Measurements from ENCODE around the gene HID1.
"Not testable (repeated sequence)": the region's sequence is repeated elsewhere in the genome, so short reads cannot be mapped to it uniquely, and the experiment has no call there.

Gene HID1

DNA sequence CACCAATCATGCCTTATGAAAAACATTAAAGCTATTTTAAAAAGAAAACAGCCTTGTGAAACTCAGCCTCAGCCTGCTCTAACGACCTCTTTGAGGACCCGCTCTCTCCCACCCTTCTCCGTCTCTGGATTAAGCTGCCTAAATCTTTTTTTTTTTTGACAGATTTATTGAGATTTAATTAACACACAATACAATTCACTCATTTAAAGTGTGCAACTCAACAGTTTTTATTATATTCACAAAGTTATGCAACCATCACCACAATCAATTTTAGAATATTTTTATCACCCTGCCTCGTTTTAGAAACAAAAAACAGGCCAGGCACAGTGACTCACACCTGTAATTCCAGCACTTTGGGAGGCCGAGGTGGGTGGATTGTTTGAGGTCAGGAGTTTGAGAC lies 23.3 kb upstream of the HID1 start:
- H3K4me3 ChIP-seq (ENCODE audit: low read length), result no peak overlapping the region
- H3K9ac ChIP-seq (ENCODE audit: low read depth, low read length), result no peak overlapping the region
- H3K36me3 ChIP-seq (ENCODE audit: insufficient read depth, low read length), result peaks cover 7% of the 10 kb centered on the region
- no peak overlapping the region for H3K27ac ChIP-seq (ENCODE audit: low read depth, low read length)
- no peaks in the 10 kb centered on the region for H3K27me3 ChIP-seq (ENCODE audit: insufficient read depth, low read length)
- 96% methylated on average over 4 of the region's 5 CpGs for WGBS
- H3K9me3 ChIP-seq (ENCODE audit: insufficient read depth, low read depth, low read length), result no peaks in the 10 kb centered on the region
- no peaks in the 10 kb centered on the region for H3K4me1 ChIP-seq (ENCODE audit: insufficient read depth, low read length)

- H3K4me3 ChIP-seq (ENCODE audit: low read length), result no peak overlapping the region
- H3K9ac ChIP-seq (ENCODE audit: low read depth, low read length), result no peak overlapping the region
- no peaks in the 10 kb centered on the region for H3K9me3 ChIP-seq (ENCODE audit: insufficient read depth, low read depth, low read length)
- peaks cover 3% of the 10 kb centered on the region for H3K36me3 ChIP-seq (ENCODE audit: insufficient read depth, low read length)
- no peaks in the 10 kb centered on the region for H3K27me3 ChIP-seq (ENCODE audit: insufficient read depth, low read length)
- WGBS, result 92% methylated on average over 7 of the region's 7 CpGs
- H3K27ac ChIP-seq (ENCODE audit: low read depth, low read length), result no peak overlapping the region
- H3K4me1 ChIP-seq (ENCODE audit: insufficient read depth, low read length), result no peaks in the 10 kb centered on the region
Measured at GRCh38 chr17:74994440-74994839, 21.9 kb upstream of the HID1 start.

DNA sequence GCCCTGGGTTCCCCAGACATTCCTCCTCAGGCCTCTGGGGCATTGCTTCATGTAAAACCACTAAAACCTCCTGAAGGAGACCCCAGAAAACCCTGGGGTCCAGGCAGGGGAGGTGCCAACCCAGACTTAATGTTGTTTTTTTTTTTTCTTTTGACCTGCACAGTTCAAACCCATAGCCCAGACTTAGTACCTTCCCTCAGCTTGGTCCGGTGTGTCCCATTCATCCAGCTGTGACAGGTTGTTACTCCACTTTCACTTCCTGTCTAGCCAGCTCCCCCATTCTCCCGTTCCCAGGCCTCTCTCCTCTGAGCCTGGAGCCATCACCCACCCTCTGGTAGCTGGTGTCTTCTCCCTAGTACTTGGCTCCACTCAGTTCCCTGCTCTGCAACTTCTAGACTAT lies 19.7 kb upstream of the HID1 start:
- no peak overlapping the region; the same call in 1 of the 2 replicates for H3K9ac ChIP-seq (ENCODE audit: low read depth, low read length)
- peaks cover 5% of the 10 kb centered on the region; the same call in 1 of the 2 replicates for H3K4me1 ChIP-seq (ENCODE audit: insufficient read depth, low read length)
- 84% methylated on average over 2 of the region's 2 CpGs for WGBS
- no peak overlapping the region for H3K4me3 ChIP-seq (ENCODE audit: low read length)
- H3K27ac ChIP-seq (ENCODE audit: low read depth, low read length), result no peak overlapping the region
- H3K9me3 ChIP-seq (ENCODE audit: insufficient read depth, low read depth, low read length), result no peaks in the 10 kb centered on the region
- no peaks in the 10 kb centered on the region for H3K27me3 ChIP-seq (ENCODE audit: insufficient read depth, low read length)
- H3K36me3 ChIP-seq (ENCODE audit: insufficient read depth, low read length), result no peaks in the 10 kb centered on the region

- WGBS, result 94% methylated on average over 10 of the region's 10 CpGs
- no peaks in the 10 kb centered on the region for H3K9me3 ChIP-seq (ENCODE audit: insufficient read depth, low read depth, low read length)
- H3K36me3 ChIP-seq (ENCODE audit: insufficient read depth, low read length), result no peaks in the 10 kb centered on the region
- H3K27me3 ChIP-seq (ENCODE audit: insufficient read depth, low read length), result no peaks in the 10 kb centered on the region
- H3K9ac ChIP-seq (ENCODE audit: low read depth, low read length), result no peak overlapping the region
- H3K4me3 ChIP-seq (ENCODE audit: low read length), result no peak overlapping the region
- peaks cover 9% of the 10 kb centered on the region; the same call in 1 of the 2 replicates for H3K4me1 ChIP-seq (ENCODE audit: insufficient read depth, low read length)
- H3K27ac ChIP-seq (ENCODE audit: low read depth, low read length), result no peak overlapping the region
Measured at GRCh38 chr17:74990581-74991105, 18.1 kb upstream of the HID1 start.

GRCh38 chr17:74987909-74988711 lies 15.6 kb upstream of the HID1 start:
- WGBS, result under 1% methylated on average over 76 of the region's 76 CpGs
- Histone ChIP-seq H3K9ac (ENCODE audit: low read depth, low read length) (peak overlapping the region; percentile 77), H3K27ac (ENCODE audit: low read depth, low read length) (peak overlapping the region; percentile 55; the same call in 1 of the 2 replicates), H3K4me3 (ENCODE audit: low read length) (peak overlapping the region; percentile 69), H3K27me3 (ENCODE audit: insufficient read depth, low read length) (no peaks in the 10 kb centered on the region), H3K9me3 (ENCODE audit: insufficient read depth, low read depth, low read length) (no peaks in the 10 kb centered on the region), H3K36me3 (ENCODE audit: insufficient read depth, low read length) (no peaks in the 10 kb centered on the region), H3K4me1 (ENCODE audit: insufficient read depth, low read length) (peaks cover 12% of the 10 kb centered on the region; the same call in 1 of the 2 replicates)

DNA sequence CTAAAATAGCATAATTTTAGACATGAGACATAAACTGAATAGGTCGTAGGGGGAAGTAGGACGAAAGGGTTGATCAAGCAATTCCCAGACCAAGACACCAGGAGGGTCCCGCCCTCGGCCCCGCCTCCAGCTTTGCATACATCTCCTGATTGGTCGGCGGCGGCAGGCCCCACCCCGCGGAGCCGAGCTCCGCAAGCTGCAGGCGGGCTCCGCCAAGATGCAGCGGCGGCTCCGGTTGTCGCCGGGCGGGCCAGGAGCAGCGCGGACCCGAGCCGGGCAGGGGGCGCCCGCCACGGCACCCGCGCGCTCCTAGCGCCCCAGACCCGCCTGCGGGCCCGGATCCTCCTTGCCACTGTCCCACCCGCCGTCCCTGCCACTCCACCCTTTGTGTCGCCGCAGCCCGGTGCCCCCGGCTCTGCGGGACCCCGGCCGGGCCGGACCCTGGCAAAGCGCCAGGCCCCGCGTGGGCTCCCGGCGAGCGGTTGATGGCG lies 14.9 kb upstream of the HID1 start, which contains the start of gene CDR2L:
Gene CDR2L, plus strand, starts transcription at position 215 of the 491 bp plus-strand sequence. CDS start 412 bp downstream, outside the sequence.
- peak within 1 kb of the TSS; percentile 55; the same call in 1 of the 2 replicates for H3K27ac ChIP-seq (ENCODE audit: low read depth, low read length)
- peak within 1 kb of the TSS; percentile 77 for H3K9ac ChIP-seq (ENCODE audit: low read depth, low read length)
- WGBS, result under 1% methylated on average over 51 of the region's 51 CpGs
- H3K9me3 ChIP-seq (ENCODE audit: insufficient read depth, low read depth, low read length), result no peaks in the 10 kb centered on the region
- no peaks in the 10 kb centered on the region for H3K27me3 ChIP-seq (ENCODE audit: insufficient read depth, low read length)
- peaks cover 12% of the 10 kb centered on the region; the same call in 1 of the 2 replicates for H3K4me1 ChIP-seq (ENCODE audit: insufficient read depth, low read length)
- peak within 1 kb of the TSS; percentile 69 for H3K4me3 ChIP-seq (ENCODE audit: low read length)
- H3K36me3 ChIP-seq (ENCODE audit: insufficient read depth, low read length), result no peaks in the 10 kb centered on the region

- no peak overlapping the region for H3K27ac ChIP-seq (ENCODE audit: low read depth, low read length)
- H3K27me3 ChIP-seq (ENCODE audit: insufficient read depth, low read length), result no peaks in the 10 kb centered on the region
- no peaks in the 10 kb centered on the region for H3K36me3 ChIP-seq (ENCODE audit: insufficient read depth, low read length)
- 80% methylated on average over 1 of the region's 3 CpGs for WGBS
- no peaks in the 10 kb centered on the region for H3K9me3 ChIP-seq (ENCODE audit: insufficient read depth, low read depth, low read length)
- H3K4me1 ChIP-seq (ENCODE audit: insufficient read depth, low read length), result peaks cover 18% of the 10 kb centered on the region
- no peak overlapping the region for H3K4me3 ChIP-seq (ENCODE audit: low read length)
- no peak overlapping the region for H3K9ac ChIP-seq (ENCODE audit: low read depth, low read length)
Measured at GRCh38 chr17:74986206-74986576, 13.6 kb upstream of the HID1 start.

- WGBS, result 28% methylated on average over 14 of the region's 14 CpGs
- Histone ChIP-seq H3K27ac (ENCODE audit: low read depth, low read length) (peak overlapping the region; percentile 76), H3K4me1 (ENCODE audit: insufficient read depth, low read length) (peaks cover 14% of the 10 kb centered on the region), H3K9ac (ENCODE audit: low read depth, low read length) (peak overlapping the region; percentile 70), H3K4me3 (ENCODE audit: low read length) (peak overlapping the region; percentile 80)
- not testable (repeated sequence) for H3K27me3 ChIP-seq (ENCODE audit: insufficient read depth, low read length); H3K9me3 ChIP-seq (ENCODE audit: insufficient read depth, low read depth, low read length); H3K36me3 ChIP-seq (ENCODE audit: insufficient read depth, low read length)
Measured at GRCh38 chr17:74982663-74983313, 10.2 kb upstream of the HID1 start.

DNA sequence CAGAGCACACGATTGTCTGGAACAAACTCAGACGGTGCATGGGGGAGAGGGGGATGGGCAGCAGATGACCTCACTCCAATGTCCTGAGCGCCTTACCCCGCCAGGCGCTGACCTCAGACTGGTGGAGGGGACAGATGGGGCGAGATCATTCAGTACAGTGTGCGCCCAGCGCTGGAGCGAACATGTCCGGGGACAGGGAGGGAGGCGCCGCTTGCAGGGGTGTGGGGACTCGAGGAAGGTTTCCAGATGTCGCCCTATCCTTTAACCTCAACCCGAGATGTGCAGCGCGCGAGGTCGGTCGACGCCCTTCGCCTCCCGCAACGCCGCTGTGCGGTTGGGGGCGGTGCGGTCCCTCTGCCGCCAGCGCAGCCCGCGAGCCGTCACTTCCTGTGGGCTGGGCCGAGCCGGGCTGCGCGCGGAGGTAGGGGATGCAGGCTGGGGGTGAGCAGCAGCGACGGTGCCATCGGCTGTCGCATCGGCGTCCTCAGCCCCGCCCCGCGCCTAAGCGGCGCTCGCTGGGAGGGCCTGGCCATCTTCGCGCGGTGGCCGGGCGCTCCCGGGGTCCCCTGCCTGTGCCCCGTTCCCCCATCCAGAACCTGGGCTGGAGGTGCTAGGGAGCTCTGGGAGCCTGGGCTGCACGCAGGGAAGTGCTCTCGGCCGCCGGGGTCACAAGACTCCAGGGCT lies 9.6 kb upstream of the HID1 start:
- Histone ChIP-seq H3K9me3 (ENCODE audit: insufficient read depth, low read depth, low read length) (no peaks in the 10 kb centered on the region), H3K36me3 (ENCODE audit: insufficient read depth, low read length) (no peaks in the 10 kb centered on the region), H3K27ac (ENCODE audit: low read depth, low read length) (peak overlapping the region; percentile 76), H3K27me3 (ENCODE audit: insufficient read depth, low read length) (no peaks in the 10 kb centered on the region), H3K4me1 (ENCODE audit: insufficient read depth, low read length) (peaks cover 14% of the 10 kb centered on the region), H3K9ac (ENCODE audit: low read depth, low read length) (peak overlapping the region; percentile 70), H3K4me3 (ENCODE audit: low read length) (peak overlapping the region; percentile 80)
- 1% methylated on average over 61 of the region's 61 CpGs for WGBS

DNA sequence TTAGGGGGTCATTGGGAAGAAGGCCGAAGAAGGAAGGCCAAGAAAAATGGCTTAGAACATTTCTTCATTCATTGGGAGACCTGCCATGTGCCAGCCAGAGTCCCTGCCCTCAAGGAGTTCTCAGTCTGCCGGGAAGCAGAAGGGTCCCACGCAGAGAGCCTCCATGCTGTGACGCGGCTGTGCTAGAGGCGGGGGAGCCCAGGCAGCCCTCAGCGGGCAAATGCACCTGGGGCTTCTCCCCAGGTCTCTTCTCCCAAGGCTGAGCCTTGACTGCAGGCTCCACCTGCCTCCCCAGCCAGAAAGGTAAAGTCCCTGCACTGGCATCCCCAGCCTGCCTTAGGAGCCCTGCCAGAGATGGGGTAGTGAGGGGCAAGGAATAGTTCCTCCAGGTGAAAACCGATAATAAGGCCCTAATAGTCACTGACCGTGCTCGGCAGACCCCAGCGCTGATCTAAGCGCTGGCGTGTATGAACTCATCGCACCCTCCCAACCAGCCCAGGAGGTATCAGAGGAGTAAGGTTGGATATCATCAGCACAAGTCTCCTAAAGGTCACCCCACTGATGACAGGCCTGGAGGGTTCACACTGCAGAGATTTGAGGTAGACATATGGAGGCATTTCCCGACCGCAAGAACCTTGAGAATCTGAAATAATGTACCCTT lies 8.9 kb upstream of the HID1 start:
- Histone ChIP-seq H3K27ac (ENCODE audit: low read depth, low read length) (peak overlapping the region; percentile 76; the same call in 1 of the 2 replicates), H3K4me3 (ENCODE audit: low read length) (peak overlapping the region; percentile 80), H3K4me1 (ENCODE audit: insufficient read depth, low read length) (peaks cover 10% of the 10 kb centered on the region), H3K9ac (ENCODE audit: low read depth, low read length) (peak overlapping the region; percentile 70), H3K27me3 (ENCODE audit: insufficient read depth, low read length) (no peaks in the 10 kb centered on the region), H3K36me3 (ENCODE audit: insufficient read depth, low read length) (no peaks in the 10 kb centered on the region), H3K9me3 (ENCODE audit: insufficient read depth, low read depth, low read length) (no peaks in the 10 kb centered on the region)
- WGBS, result 79% methylated on average over 16 of the region's 16 CpGs
